ENCODE measurements around the gene WASHC2C. TPM values are rescaled to one million over a fixed set of nuclear protein-coding genes. Genes with fewer than 3 reads are reported as not detected.
"Not testable (repeated sequence)": the region's sequence is repeated elsewhere in the genome, so short reads cannot be mapped to it uniquely, and the experiment has no call there.

The WASHC2C gene
- total RNA-seq, 4 donors from 2014 or later: 18.7 to 22.2 (median 19.1) TPM

DNA sequence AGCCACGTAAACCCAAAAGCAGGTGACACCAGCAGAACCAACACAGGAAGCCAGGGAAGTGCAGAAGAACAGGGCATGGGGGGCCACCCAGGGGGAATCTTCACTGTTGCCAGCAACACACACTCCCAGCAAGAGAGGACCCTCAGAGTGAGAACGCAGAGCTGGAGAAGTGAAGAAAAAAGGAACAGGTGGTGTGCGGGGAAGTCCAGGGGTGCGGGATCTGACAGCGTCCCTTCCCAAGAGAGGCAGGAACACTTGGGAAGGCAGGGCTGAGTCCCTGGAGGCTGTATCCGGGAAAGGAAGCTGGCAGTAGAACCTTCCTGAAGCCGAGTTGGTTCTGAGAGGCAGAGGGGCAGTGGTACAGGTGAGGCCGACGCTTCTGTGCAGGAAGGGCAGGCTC lies 92.5 kb downstream of the WASHC2C start:
- Histone ChIP-seq H3K36me3 (no peaks in the 10 kb centered on the region), H3K4me3 (no peak overlapping the region), H3K27ac (no peak overlapping the region), H3K4me1 (no peaks in the 10 kb centered on the region), H3K9me3 (no peaks in the 10 kb centered on the region), H3K27me3 (no peaks in the 10 kb centered on the region)
- intact Hi-C loops (cut with DNase I; ENCODE audit: low total_unique reads): no loop called here
- TF ChIP-seq, protein P1, sequence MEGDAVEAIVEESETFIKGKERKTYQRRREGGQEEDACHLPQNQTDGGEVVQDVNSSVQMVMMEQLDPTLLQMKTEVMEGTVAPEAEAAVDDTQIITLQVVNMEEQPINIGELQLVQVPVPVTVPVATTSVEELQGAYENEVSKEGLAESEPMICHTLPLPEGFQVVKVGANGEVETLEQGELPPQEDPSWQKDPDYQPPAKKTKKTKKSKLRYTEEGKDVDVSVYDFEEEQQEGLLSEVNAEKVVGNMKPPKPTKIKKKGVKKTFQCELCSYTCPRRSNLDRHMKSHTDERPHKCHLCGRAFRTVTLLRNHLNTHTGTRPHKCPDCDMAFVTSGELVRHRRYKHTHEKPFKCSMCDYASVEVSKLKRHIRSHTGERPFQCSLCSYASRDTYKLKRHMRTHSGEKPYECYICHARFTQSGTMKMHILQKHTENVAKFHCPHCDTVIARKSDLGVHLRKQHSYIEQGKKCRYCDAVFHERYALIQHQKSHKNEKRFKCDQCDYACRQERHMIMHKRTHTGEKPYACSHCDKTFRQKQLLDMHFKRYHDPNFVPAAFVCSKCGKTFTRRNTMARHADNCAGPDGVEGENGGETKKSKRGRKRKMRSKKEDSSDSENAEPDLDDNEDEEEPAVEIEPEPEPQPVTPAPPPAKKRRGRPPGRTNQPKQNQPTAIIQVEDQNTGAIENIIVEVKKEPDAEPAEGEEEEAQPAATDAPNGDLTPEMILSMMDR (IDR thresholded peaks at IDR 0.05 in 4 of 5, conservative IDR thresholded peaks at IDR 0.05 in 1 of 5): no peak
- TF ChIP-seq POLR2A (IDR thresholded peaks at IDR 0.05): no peak
- no peak for DNase-seq
- in situ Hi-C loops (cut with MboI; ENCODE audit: low sequenced_read_pairs in 4 of 4): no loop called here
- no peak for ATAC-seq

DNA sequence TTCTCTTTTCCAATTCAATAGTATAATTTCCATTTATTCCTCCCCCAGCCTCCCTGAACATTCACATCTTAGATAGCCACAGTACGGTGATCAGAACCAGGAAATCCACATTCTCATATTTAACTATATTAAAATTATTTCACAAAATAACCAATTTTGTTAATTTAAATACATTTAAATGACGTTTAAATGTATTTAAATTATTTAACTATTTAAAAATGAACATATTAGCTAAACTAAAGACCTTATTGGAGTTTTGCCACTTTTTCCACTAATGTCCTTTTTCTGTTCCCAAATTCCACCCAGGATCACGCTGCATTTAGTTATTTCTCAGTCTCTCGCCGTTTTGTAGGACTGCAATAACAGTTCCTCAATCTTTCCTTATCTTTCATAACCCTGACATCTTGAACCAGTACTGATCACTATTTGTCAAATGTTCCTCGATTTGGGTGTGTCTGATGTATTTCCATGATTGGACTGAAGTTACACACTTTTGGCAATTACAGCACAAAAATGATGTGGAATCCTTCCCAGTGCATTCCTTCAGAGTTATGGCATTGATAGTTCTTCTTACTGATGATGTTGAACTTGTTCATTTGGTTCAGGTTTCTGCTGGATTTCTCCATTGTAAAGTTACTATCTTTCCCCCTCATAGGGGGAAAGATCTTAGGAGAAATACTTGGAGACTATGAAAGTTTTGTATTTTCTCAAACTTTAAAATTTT lies 93.2 kb downstream of the WASHC2C start:
- in situ Hi-C loops (cut with MboI; ENCODE audit: low sequenced_read_pairs in 4 of 4); H3K4me3 ChIP-seq; intact Hi-C loops (cut with DNase I; ENCODE audit: low total_unique reads); H3K4me1 ChIP-seq; H3K9me3 ChIP-seq; H3K27me3 ChIP-seq; ATAC-seq; DNase-seq; H3K27ac ChIP-seq; H3K36me3 ChIP-seq: not testable (repeated sequence)

DNA sequence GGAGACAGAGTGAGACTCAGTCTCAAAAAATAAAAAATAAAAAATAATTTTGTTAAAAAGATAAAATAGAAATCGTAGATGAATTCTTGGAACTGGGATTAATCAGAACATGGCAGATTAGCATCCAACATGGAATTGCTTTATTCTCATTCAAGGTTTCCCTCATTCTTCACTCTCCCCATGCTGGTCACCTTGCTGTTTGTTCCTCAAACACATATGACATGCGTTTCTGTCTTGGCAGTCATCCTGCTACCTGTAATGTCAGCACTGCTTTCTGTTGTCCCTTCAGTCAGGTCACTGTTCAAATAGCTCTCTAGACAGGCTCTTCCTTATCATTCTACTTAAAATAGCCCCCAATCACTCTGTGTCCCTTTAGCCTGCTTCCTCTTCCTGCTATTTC lies 95.9 kb downstream of the WASHC2C start:
- ATAC-seq; intact Hi-C loops (cut with DNase I; ENCODE audit: low total_unique reads); in situ Hi-C loops (cut with MboI; ENCODE audit: low sequenced_read_pairs in 4 of 4); H3K9me3 ChIP-seq; H3K36me3 ChIP-seq; H3K4me1 ChIP-seq; H3K4me3 ChIP-seq; H3K27me3 ChIP-seq; DNase-seq; H3K27ac ChIP-seq: not testable (repeated sequence)

Other genes with a start within 250 kb of the WASHC2C start
- 10 to 100 TPM in 2 of 4 donors, 1 to 10 TPM in 2; 6.4 to 15.0 (median 12.3) TPM for gene ZFAND4, start 54.5 kb upstream of the WASHC2C start, total RNA-seq
- 1 to 10 TPM; 1.4 to 2.4 (median 2.2) TPM for gene AGAP4, start 120.2 kb downstream of the WASHC2C start, total RNA-seq
- gene TIMM23, start 245.2 kb downstream of the WASHC2C start, total RNA-seq: 100 to 1,000 TPM; 105 to 134 (median 126) TPM